Fibroblast of gingiva (primary cell): ENCODE data around the gene TMEM54.

ENCODE experiments used
- DNase-seq: peaks from one replicate; pipeline ENCODE4 v3.0.0-alpha.2; 2011; ENCODE audit warnings: low read depth

The TMEM54 gene

GRCh38 chr1:32895325-32896215, 5.6 kb downstream of the TMEM54 start:
- no peak for DNase-seq

- DNase-seq: no peak
These were observed 6.5 kb downstream of the TMEM54 start for GRCh38 chr1:32894681-32895080.

DNA sequence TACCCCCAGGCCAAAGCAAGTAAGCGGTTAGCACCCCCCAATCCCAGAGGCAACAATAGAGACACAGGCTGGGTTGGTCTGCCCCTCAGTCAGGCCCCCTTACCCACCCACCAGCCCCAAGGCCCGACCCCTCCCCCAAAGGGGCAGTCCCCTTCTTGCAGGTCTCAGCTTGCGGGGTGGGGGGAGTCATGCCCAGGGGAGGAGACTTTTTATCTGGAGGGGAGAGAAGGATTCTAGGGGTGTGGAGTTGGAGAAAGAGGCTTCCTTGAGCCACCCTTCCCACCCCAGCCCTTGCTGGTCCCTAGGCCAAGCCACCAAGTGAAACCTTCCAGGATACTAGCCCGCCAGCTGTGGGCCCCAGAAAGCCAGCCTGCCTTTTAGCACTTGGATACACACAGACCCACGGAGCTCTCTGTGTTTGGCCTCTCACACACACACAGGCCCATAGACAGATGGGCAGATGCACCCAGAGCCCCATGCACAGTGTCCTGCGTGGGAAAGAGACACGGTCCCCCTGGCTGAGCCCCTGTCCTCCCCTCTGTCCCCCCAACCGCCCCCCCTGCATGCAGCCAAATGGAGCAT, 7.1 kb downstream of the TMEM54 start:
- DNase-seq: no peak

DNA sequence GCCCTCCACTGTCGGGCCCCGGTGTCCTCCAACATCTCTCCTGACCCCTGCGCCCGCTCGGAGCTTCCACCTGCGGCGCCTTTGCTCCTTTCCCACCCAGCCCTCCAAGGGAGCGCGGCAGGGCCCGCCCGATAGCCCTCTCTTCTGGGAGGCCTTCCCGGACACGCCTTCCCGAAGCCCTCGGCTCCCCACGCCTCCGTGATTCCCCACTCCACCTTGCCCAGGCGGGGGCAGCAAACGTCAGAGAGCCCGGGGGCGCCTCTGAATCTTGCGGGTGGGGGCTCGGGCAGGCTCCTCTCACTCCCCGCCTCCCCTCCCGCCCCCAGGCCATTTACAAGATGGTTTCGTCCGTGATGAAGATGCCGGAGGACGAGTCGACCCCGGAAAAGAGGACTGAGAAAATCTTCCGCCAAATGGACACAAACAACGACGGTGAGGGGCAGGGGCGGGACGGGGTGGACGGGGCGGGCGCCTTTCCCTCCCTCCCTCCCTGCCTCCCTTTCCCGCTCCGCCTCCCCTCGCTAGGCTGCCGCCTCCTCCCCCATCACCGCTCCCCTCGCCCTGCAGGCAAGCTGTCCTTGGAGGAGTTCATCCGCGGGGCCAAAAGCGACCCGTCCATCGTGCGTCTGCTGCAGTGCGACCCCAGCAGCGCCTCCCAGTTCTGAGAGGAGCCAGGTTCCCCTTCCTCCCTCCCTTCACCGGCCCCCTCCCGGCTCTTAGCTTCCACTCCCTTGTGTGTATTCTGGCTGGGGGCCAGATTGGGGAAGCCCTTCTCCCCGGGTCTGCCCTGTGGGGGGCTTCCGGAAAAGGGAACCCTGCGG, 7.8 kb downstream of the TMEM54 start:
- no peak for DNase-seq

GRCh38 chr1:32892368-32893197, 8.6 kb downstream of the TMEM54 start:
- DNase-seq: no peak

GRCh38 chr1:32891630-32892029, 9.6 kb downstream of the TMEM54 start:
- DNase-seq: no peak

GRCh38 chr1:32891241-32891570, 10.0 kb downstream of the TMEM54 start:
- no peak for DNase-seq

DNA sequence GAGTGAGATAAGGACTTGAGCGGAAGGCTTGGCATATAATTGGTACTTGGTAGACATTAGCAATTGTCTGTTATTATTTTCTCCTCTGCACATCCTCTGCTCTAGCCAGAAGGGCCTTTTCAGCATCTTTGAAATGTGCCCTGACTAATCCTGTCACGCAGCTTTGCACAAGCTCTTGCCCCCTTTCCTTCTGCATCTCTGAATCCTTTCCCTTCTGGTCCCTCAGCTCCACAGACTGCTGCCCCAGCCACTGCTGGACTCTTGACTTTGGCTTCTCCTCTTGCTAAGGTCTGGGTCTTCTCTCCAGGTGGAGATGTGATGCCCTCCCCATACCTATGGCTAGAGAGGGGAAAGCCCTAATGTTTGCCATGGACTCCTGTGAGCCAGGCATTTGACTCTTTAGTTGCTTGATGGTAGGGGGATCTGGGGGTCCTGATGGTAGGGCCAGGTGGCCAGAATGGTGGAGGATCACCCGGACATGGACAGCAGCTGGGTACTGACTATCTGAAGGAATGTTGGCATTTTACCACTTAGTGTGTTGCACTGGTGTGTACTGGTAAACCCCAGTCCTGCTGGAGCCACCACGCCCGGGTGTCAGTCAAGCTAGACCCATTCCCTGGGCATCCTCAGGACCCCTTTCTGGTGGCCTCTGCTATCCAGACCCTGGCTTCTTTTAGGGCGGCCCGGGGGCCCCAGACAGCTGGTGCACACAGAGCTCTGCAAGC, 10.5 kb downstream of the TMEM54 start:
- no peak for DNase-seq

DNA sequence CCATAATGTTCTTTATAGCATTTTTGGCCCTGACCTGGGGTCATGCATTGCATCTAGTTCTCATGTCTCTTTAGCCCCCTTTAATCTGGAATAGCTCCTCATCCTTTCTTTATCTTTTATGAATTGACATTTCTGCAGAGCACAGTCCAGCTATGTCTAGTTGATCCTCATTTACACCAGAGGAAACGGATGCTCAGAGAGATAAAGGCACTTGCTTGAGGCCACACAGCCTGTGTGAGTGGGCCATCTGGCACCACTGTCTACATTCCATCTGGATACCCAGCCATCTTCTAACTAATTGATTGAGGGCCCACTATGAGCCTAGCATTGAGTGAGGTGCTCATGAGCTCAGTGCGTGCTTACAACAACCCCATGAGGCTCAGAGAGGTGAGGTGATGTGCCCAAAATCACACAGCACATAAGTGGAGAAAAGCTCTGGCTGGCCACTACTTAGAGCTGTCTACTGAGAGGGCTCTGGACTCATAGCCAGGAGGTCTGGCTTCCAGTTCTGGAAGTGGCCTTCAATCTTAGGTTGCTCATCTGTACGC, 11.4 kb downstream of the TMEM54 start:
- no peak for DNase-seq

DNA sequence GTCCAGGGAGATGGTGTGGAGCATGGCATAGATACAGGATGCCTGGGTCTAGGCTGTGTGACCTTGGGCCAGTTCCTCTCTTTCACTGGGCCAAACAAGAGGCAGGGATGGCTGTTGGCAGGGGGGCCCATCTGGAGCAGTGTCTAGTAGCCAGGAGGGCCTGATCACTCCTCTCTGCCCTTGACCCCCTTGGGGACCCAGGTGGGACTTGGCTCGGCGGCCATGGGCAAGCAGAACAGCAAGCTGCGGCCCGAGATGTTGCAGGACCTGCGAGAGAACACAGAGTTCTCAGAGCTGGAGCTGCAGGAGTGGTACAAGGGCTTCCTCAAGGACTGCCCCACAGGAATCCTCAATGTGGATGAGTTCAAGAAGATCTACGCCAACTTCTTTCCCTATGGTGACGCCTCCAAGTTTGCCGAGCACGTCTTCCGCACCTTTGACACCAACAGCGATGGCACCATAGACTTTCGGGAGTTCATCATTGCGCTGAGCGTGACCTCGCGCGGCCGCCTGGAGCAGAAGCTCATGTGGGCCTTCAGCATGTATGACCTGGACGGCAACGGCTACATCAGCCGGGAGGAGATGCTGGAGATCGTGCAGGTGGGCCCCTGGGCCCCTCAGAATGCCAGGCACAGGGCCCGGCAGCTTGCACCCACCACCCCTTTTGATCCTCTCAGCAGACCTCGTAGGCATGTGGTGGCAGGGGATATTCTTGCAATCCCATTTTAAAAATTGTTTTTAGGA, 12.3 kb downstream of the TMEM54 start:
- no peak for DNase-seq

DNA sequence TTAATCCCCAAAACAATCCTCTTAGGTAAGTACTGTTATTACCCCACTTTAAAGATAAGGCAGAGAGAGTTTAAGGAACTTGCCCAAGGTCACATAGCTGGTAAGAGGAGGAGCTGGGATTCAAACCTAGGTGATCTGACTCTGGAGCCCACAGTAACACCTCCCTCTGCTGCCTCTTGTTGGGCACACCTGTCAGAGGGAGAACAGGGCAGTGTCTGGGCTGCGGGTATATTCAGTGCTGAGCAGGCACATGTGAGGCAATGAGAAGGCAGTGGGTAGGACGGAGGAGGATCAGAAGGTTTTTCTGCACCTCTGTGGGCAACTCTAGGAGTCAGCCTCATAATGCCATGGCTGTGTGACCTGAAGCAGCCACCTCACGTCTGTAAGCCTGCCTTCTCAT, 13.1 kb downstream of the TMEM54 start:
- no peak for DNase-seq

GRCh38 chr1:32887623-32888022, 13.6 kb downstream of the TMEM54 start:
- DNase-seq: no peak

DNA sequence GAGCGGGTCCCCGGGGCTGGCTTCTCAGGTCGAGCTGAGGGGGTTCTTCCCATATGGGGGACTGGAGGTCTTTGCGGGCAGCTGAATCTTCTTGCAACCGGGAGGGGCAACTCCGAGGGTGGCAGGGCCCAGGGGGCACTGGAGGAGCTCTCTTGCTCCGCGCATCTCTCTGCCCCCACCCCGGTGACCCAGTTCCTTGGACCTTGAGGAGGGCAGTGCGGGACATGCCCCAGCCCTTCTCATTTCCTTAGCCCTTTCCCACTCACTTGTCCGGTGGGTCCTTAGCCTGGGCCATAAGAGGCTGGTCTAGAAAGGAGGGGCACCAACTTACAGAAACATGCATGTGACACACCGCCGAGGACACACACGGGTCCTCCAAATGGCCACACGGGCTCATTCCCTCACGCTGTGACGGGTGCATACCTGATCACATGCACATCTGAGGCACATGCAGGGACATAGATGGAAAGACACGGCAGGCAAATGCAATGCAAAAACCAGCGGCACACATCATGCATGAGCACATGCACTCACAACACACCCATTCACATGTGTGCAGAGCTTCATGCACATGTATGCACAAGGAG, 14.3 kb downstream of the TMEM54 start:
- DNase-seq: no peak

DNA sequence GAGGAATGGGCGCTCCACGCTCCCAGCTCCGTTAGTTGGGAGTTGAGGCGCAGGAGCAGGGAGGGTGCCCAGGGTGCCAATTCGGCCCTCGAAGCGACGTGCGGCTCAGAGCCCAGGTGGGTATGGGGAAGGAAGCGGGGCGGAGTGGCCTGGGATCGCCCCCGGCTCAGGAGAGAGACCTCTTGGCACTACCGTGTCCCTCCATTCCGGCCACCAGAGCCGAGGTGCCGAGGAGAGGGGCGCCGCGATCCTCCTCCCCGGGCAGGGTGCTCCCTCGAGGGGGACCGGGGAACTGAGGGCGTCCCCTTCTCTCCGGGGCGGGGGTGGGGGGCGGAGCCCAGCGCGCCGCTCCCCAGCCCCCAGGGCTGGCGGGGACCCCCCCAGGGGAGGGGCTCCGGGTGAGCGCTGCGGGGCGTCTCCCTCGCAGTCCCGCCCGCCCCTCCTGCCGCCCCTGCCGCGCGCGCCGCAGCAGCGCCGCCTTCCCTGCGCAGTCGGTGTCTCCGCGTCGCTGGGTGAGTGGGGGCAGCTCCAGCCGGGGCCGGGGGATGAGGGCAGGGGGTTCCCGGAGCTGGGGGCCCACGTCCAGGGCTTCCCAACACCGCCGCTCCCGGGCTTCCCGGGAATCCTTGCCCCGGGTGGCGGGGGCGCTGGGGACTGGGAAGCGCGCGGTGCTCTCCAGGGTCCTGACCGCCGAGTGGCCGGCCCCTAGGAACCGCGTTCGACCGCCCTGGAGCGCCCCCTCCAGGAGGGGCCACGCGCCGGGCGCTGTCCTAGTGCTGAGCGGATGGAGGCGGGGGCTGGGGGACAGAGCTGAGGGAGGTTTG, 15.0 kb downstream of the TMEM54 start, which contains the start of gene HPCA:
TSS of gene HPCA (plus strand) at position 488 of the 824 bp plus-strand sequence. CDS start 2,408 bp downstream, outside the sequence.
- peak; percentile 24 for DNase-seq

GRCh38 chr1:32885676-32886003, 15.5 kb downstream of the TMEM54 start:
- no peak for DNase-seq

GRCh38 chr1:32884726-32885125, 16.5 kb downstream of the TMEM54 start:
- DNase-seq: no peak

- DNase-seq: no peak
These were observed 17.2 kb downstream of the TMEM54 start for GRCh38 chr1:32884032-32884372.

DNA sequence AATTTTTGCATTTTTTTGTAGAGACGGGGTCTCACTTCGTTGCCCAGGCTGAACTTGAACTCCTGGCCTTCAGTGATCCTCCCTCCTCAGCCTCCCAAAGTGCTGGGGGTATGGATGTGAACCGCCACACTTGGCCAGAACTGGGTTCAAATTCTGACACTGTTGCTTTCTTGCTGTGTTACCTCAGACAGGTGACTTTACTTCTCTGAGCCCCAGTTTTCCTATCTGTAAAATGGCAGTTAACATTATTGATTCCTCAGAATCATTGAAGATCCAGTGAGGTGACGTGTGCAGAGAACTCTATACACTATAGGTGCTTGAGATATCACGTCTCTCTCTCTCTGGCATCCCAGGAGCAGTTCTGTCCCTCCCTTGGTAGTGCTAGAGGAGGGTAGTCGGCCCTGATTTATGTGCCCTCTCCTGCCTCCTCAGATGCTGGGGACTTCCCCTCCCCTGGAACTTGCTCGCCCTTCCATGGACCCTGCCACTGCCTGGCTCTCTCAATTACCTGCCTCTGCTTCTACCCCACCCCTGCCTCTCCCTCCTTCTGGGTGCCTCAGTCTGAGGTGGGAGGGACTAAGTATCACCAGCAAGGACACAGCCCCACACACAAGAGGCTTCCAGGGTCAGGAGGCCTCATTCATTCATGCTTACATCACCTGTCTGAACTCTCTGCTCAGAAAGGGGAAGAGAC, 17.7 kb downstream of the TMEM54 start:
- no peak for DNase-seq
